HG03432 (cell line): ENCODE data around the gene EFEMP2.
"Not testable (repeated sequence)": the region's sequence is repeated elsewhere in the genome, so short reads cannot be mapped to it uniquely, and the experiment has no call there.

ENCODE experiments used
- ATAC-seq: cut with Tn5 transposase; IDR thresholded peaks from one replicate; pipeline ENCODE4 v1.9.1; 2021; ENCODE audit warnings: mild to moderate bottlenecking, moderate library complexity; ENCODE audit not compliant: unreplicated experiment

EFEMP2 gene

DNA sequence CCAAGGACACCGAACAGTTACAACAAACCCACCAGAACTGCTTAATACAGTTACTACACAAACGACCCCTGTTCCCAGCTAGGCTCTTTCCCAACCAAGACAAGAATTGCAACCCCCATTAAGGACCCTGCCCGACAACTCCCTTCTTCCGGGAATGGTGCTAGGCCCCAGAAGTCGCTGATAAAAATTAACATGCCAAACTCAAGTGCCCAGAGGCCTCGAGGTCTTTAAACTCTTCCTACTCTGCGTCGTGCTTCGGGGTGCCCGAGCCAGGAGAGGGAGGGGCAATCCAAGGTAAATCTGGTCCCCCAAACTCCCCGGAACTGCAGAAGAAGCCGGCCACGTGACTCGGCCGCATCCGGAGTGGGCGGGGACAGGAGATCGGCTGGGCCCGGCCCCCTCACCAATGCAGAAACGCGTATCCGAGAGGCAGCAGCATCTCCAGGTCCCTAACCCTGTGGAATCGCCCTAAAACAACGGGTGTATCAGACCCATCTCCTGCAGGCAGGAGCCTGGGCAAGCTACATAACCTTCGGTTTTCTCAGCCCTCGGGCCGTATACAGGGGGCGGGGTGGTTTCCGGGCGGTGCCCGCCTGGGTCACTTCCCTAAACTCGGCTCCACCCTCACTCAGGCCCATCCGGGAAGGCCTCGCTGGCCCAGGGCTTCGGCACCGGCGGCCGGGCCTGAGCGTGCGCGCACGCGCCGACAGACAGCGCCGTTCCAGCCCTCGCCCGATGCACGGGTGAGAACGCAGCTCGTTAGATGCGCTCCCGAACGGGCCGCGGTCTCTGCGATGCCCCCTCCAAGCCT, 15.7 kb downstream of the EFEMP2 start:
- ATAC-seq: peak; percentile 33

DNA sequence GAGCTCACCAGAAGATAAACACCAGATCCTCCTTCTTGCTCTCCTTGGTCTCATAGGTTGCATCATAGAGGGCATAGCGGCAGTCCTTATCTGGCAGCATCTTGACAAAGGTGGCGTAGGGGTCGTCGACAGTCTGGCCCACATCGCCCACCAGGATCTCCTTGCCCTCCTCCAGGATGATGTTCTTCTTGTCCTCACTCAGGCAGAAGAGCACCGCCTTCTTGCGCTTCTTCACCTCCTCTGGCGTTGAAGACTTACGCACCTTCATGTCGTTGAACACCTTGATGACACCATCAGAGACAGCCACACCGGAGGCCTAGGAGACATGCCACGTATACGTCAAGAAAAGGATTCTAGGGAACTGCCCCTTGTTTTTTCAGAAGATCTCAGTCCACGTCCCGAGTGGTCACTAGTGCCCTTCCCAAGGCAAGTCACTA, 16.7 kb downstream of the EFEMP2 start:
- no peak for ATAC-seq

DNA sequence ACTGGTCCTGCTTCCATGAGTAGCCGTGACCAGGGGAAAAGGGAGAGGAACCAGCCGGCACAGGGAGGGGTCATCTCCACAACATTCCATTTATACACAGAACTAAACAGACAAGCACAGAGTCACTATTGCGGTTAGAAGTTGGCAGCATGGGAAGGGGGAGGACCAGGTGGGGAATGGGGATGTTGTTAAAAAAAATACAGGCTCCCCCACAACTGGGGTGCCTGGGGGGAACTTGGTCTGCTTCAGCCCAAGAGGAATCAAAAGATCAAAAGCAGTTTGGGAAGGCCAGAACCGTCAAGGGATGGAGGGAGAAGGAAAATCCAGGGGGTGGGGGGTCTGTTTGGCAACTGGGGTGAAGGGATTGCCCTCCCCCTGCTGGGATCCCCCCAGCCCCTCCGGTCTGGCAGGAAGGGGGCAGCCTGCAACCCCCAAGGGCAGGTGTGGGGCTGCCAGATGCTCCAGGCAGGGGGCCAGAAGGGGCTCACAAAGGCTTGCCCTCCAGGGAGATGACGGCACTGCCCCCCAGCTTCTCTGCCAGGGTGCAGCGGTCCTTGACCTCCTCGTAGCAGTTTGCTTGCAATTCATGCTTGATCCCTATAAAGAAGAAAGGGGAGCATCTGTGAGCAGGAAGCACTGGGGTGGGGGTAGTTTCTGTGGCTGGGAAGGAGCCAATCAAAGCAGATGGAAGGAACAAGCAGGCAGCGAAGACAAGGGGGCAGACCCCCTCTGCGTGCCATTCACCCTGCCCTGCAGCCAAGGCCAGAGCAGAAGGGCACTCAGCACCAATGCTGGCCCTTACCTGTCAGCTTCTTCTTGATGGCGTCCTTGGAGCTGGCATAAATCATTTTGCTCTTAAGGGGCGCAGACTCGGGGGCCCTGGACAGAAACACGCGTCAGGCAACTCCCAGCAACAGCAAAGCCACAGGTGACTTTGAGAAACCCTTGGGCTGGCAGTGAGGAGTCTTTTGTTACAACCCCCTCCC, 17.5 kb downstream of the EFEMP2 start:
- ATAC-seq: no peak

DNA sequence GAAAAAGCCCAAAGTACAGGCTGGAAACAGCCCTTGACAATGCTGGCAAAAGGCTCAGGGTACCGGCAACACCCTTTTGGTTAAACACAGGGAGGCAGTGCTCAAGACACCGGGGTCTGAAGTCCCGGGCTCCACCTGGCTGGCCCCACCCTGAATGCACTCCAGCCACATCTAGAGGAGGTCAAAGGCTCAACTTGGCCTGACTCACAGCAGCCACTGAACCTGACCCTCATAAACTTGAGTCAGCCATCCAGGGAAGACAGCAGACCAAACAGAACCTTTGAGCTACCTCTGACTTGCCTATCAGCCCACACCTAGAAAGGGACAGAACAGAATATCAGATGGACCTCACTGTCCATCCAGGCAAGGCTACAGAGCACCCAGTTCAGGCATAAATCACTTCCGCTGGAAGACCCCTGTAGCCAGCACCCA, 18.4 kb downstream of the EFEMP2 start:
- ATAC-seq: no peak

DNA sequence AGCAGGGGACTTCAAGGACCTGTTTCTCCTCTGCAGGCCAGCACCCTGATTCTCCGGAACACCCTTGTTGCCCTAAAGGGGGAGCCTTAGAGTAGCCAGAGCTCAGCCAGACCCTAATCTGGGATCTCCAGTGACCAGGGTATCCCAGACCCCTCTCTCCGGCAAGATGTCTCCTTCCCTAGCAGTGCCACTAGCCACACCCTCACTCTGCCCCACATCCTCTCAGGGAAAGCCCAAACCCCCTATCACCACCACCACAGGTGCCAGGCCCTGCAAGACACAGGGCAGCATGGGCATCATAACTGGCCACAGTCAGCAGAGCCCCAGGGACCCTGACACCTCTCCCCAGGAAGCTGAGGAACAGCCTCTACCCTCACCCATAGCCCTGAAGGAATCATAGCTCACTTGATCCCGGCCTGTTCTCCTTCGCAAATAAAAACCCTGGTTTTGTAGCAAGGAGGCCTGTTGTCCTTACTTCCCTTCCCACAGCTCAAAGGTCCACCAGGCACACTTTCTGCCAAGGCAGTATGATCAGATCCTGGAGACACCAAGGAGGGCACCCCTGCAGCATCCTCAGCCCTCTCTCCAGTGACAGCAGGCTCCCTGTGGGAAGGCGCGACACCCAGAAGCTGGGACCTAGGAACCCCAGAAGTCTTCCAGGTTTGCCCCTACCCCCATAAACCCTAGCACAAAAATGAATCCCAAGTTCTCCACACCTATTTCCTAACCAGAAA, 19.2 kb downstream of the EFEMP2 start:
- no peak for ATAC-seq

DNA sequence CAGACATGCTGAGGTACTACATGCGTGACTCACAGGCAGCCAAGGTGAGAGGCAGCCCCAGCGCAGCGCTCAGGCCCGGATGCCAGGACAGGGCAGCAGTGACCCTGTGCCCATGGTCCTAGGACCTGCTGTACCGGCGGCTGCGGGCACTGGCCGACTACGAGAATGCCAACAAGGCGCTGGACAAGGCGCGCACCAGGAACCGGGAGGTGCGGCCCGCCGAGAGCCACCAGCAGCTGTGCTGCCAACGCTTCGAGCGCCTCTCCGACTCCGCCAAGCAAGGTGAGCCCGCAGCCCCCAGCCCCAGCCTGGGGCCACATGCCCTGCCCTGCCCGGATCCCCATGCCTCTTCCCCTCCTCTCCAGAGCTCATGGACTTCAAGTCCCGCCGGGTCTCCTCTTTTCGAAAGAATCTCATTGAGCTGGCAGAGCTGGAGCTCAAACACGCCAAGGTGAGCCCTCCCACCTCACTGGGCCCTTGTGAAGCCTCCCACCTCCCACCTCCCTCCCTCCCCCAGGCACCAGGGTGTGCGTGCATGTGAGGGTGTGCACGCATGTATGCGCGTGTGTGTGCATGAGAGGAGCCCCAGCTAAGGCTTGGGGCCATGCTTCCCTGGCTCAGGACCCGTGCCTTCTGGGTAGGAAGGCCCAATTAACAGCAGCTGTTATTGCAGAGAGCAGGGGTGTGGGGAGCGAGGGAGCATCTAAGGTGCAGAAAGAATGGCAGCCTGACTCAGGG, 19.9 kb downstream of the EFEMP2 start:
- ATAC-seq: no peak

DNA sequence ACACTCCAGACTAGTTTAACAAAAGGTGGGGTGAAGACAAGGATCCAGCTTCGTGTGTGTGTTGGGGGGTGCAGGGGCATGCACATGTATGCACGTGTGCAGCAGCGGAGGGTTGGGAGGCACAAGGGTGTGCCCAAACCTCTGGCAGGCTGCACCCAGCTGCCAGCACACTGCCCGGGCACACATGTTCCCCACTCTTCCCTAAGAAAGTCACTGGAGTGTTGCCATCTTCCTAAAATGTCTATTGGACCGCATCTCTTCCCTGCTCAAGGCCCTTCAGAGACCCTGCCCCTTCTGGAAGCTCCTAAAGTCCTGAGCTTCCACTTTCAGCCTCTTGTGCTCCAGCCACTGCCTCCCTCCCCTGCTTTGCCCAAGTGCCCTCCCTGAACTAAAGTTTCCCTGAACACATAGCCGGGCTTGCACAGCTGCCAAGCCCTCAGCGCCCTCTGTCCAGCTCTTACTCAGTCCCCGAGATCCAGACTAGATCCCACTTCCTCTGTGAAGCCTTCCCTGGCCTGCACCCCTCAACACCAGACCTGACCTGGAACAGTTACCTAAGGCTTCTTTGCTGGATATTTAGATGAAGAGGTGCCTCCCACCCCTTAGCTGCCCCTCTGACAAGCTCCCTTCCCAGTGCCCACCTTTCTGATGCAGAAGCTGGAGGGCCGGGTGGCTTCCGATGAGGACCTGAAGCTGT, 20.6 kb downstream of the EFEMP2 start:
- ATAC-seq: no peak

DNA sequence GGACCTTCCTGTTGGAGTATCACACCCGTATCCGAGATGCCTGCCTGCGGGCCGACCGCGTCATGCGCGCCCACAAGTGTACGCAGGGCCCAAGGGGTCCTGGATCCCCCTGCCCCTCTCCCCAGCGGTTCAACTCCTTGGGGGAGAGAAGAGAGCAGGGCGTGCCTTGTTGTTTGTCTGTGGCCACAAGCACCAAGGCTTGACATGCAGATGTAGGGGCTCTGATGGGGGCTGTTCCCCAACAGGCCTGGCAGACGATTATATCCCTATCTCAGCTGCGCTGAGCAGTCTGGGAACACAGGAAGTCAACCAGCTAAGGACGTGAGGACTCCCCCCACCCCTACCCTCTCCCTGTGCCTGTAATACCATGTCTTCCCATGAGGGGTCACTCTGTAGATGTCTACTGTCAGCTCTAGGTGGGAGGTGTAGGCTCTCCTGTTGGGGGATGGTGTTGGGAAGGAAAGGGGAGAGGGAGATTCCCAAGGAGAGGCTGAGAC, 21.5 kb downstream of the EFEMP2 start:
- no peak for ATAC-seq

DNA sequence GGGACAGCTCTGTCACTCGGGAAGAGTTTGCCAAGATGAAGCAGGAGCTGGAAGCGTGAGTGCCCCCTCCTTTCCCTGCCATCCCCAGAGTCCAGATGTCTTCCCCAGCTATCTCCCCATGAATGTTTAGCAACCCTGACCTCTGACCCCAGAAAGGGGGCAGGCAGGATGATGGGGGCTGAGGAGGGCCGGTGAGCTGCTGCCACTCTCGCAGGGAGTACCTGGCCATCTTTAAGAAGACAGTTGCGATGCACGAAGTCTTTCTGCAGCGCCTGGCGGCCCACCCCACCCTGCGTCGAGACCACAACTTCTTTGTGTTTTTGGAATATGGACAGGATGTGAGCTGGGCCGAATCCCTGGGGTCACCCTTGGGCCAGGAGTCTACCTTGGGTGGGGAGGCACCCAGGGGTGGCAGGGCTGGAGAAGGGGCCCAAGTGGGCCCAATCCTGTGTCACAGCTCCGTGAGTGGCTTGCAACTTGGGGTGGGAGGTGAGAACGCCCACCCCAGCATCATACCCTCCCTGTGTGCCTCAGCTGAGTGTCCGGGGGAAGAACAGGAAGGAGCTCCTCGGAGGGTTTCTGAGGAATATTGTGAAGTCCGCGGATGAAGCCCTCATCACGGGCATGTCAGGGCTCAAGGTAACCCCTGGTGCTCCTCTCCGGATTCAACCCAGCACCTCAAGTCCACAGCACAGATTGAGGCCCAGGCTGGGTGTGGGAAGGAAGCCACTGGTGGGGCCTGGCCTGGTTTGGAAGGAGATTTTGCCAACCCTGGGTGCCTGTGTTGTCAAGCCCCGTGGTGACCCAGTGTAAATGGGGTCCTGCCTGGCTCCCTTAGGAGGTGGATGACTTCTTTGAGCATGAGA, 22.1 kb downstream of the EFEMP2 start:
- no peak for ATAC-seq

DNA sequence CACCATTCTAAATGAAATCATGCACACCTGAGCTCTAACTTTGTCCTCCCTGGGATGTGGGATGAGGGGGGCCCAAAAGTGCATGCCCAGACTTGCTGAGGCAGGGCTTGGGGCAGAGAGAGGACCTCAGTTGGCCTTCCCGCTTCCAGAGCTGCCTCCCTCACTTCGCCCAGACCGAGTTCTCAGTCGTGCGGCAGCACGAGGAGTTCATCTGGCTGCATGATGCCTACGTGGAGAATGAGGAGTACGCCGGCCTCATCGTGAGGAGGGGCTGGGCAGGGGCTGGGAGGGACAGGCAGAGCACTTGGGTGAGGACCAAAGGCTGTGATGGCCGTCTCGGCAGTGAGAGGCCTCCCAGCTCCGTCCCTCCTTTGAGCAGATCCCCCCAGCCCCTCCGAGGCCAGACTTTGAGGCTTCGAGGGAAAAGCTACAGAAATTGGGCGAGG, 22.8 kb downstream of the EFEMP2 start:
- no peak for ATAC-seq

DNA sequence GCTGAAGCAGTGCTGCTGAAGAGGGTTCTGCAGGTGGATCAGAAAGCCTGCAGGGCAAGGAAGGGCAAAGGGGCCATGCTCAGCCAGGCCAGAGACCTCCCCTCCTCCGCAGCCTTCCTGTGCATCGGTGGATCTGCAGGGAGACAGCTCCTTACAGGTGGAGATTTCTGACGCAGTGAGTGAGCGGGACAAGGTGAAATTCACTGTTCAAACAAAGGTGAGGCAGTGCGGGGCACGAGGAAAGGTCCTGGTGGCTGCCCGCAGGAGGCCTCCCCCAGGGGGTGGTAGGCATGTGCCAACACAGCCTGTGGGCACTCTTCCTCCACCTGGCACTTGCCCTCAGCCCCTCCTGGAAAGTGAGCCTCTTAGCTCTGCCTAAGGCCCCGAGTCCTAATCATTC, 23.2 kb downstream of the EFEMP2 start:
- no peak for ATAC-seq

DNA sequence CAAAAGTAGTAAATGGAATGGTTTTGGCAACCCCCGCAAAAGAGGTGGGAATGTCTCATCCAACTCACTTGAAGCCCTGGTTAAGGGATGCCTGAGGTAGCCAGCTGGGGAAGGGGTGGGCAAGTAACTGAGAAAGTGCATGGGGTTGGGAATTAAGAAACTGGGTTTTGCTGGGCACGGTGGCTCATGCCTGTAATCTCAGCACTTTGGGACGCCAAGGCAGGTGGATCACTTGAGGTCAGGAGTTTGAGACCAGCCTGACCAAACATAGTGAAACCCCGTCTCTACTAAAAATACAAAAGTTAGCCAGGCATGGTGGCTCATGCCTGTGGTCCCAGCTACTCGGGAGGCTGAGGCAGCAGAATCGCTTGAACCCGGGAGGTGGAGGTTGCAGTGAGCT, 23.9 kb downstream of the EFEMP2 start:
- ATAC-seq: not testable (repeated sequence)

DNA sequence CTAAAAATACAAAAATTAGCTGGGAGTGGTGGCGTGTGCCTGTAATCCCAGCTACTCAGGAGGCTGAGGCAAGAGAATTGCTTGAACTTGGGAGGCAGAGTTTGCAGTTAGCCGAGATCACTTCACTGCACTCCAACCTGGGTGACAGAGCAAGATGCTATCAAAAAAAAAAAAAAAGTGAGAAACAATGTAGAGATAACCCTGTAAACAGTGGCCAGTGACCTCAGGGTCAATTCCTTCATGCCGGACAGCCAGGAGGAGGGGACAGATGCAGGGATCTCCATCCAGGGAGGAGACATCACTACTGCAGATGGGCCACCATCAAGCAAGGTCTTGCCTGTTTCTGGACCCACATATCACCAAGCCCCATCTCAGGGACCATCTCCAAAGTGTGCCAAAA, 24.9 kb downstream of the EFEMP2 start:
- ATAC-seq: no peak

DNA sequence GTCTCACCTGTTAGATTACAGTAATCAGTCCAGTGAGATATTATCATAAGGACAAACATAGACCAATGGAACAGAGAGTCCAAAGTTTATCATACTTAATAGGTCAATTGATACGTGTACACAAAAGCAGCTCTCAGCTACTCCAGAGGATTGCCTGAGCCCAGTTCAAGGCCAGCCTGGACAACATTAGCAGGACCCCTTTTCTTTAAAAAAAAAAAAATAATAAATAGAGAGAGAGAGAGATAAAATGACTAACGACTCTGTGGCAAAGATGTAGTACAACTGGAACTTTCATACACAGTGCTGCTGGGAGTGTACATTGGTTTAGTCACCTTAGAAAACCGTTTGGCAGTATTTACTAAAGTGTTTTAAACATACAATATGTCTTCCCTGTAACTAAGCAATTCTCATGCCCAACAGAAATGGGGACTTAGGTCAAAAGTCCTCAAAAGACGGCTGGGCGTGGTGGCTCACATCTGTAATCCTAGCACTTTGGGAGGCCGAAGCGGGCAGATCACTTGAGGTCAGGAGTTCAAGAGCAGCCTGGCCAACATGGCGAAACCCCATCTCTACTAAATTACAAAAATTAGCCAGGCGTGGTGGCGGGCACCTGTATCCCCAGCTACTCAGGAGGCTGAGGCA, 28.2 kb downstream of the EFEMP2 start:
- ATAC-seq: no peak

DNA sequence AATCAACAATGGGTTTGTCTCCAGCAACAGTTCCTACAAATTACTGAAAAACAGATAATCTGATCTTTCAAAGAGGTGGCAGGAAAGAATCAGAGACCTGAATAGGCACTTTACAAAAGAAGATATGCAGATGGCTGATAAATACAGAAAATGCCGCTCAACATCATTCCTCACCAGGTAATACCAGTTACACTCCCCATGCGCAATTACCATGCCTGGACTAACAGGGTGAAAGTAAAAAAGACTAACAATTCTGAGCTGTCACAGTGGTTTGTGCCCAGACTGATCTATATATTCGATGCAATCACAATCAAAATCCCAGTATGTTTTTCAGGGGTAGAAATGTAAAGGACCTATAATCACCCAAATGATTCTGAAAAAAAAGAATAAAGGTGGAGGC, 28.8 kb downstream of the EFEMP2 start:
- ATAC-seq: no peak

DNA sequence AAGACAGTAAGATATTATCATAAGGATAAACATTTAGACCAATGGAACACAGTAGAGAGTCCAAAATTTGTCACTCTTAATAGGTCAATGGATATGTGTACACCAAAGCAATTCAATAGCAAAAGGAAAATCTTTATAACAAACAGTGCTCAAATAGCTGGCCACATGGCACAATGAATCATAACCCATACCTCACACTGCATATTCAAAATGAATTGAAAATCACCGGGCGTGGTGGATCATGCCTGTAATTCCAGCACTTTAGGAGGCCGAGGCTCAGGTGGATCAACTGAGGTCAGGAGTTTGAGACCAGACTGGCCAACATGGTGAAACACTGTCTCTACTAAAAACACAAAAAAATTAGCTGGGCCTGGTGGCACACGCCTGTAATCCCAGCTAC, 30.5 kb downstream of the EFEMP2 start:
- no peak for ATAC-seq

DNA sequence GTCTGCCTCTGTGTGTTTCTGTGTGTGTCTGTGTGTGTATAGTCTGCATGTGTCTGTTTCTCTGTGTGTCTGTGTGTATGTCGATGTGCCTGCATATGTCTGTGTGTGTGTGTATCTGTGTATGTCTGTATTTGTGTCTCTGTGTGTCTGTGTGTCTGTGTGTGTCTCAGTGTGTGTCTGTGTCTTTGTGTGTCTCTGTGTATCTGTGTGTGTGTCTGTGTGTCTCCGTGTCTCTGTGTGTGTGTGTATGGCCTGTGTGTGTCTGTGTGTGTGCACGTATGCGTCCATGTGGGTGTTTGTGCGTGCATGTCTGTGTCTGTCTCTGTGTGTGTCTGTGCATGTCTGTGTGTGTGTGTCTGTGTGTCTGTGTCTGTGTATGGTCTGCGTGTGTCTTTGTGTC, 38.4 kb downstream of the EFEMP2 start:
- ATAC-seq: no peak
